Stimulated activated CD8-positive, alpha-beta memory T cell treated with anti-CD3 and anti-CD28 coated beads, Interleukin-2, amount 100 ng/mL, for 48 hours (primary cell): ENCODE results near the gene PRR5L.
"Not testable (repeated sequence)": the region's sequence is repeated elsewhere in the genome, so short reads cannot be mapped to it uniquely, and the experiment has no call there.

Source experiments
- DNase-seq, 2 donors: peaks; one replicate each; pipeline ENCODE4 v3.0.0-alpha.2; 2020; ENCODE audit warnings: low read depth in 2 of 2

The PRR5L gene

GRCh38 chr11:36280531-36280930 is 15.6 kb upstream of the PRR5L start:
- no peak for DNase-seq

- no peak for DNase-seq
Observed at GRCh38 chr11:36281850-36282249, 14.2 kb upstream of the PRR5L start.

DNA sequence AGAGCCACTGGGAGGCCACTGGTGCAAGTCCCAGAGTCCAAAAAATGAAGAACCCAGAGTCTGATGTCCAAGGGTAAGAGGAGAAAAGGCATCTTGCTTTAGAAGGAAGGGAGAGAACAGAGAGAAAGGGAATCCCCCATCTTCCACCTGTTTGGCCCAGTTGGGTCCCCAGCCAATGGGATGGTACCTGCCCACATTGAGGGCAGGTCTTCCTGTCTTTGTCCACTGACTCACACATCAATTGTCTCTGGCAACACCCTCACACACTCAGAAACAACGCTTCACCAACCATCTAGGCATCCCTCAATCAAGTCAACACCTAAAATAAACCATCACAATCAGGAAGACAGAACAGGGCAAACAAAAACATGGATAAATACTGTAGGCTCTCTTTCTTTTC is 13.2 kb upstream of the PRR5L start:
- DNase-seq, result no peak

DNA sequence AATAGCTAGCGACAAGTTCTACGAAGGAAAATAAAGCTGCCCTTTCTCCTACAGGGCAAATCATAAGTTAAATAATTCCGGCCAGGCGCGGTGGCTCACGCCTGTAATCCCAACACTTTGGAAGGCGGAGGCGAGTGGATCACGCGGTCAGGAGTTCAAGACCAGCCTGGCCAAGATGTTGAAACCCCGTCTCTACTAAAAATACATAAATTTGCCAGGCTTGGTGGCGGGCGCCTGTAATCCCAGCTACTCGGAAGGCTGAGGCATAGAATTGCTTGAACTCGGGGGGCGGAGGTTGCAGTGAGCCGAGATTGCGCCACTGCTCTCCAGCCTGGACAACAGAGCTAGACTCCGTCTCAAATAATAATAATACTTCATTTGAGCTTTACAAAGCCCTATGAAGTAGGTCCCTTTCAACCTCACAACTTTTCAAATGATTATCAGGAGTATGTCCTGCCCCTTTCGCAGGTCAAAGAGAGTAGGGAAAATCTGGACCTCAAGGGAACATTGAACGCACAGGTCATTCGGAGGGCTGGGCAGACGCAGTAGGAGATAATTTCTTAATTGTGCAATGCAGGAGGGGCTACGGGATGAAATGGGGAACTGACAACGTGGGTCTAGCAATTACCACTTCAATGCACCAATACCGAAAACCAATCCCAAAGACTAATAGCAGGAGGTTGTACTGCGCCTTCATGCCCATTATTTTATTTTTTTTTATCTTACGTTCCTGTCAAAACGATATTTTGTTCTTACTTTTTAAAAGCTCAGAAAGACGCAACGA is 7.5 kb upstream of the PRR5L start:
- no peak for DNase-seq

DNA sequence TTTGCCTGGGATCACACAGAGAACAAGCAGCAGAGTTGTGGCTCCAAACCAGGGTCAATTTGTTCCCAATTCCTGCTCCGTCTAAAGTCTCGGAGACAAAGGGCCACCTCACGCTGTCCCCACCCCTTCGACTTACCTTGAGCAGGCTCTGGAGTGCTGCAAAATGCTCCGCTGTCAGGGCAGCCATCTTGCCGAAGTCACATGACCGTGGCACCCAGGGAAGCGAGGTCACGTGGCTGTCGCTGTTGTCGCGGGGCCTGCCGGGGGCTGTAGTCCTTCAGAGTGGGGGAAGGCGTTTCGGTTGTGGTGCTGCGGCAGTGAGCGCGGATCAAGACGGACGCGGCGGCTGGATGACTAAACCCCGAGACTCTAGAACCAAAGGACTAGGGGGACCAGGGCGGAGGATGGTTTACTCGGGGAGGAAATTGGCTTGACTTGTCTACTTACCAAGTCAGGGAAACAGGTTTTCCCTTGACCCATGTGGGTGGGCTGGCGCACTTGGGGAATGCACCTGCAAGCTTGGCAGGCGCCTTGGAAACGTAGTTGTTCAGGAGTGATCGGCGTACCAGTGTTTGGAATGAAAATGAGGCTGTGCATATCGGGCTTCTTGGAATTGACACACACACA is 6.7 kb upstream of the PRR5L start, which contains the start of gene COMMD9:
Gene COMMD9 (minus strand): TSS at position 199 of the 627 bp plus-strand sequence. CDS start 12 bp downstream, at position 187.
- peak; percentile 89 to 93 for DNase-seq

GRCh38 chr11:36292311-36292722 is 3.8 kb upstream of the PRR5L start:
- no peak for DNase-seq

DNA sequence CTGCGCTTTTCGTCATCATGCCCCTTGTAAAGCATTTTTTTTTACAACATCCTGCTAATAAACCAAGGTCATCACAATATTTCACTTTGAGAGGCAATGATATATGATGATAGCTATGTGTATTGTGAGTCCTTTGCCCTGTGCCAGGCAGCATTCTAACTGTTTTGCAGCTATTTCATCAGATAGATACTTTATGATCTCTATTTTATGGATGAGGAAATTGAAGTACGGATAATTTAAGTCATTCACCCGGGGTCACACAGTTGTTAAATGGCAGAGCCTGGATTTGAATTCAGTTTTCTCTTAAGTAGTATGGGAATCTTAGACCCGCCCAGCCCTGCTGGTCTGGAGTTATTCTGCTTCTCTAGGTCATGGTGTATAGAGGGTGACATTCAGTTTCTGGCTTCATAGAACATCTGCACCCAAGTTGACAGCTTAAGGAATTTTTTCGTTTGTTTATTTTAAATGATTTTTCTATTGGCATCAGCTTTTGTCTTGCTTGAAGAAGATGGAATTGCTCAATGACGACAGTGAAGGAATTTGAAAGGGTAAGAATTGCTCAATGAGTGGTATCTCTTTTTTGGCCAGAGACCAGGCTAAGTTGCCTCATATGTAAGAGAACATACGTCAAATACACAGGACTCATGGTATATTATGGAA is 926 bp downstream of the PRR5L start:
- no peak for DNase-seq

- no peak for DNase-seq
Observed at GRCh38 chr11:36300650-36301049, 4.6 kb downstream of the PRR5L start.

- DNase-seq, result no peak
Observed at GRCh38 chr11:36304351-36304750, 8.3 kb downstream of the PRR5L start.

- no peak for DNase-seq
Observed at GRCh38 chr11:36305047-36305446, 9.0 kb downstream of the PRR5L start.

DNA sequence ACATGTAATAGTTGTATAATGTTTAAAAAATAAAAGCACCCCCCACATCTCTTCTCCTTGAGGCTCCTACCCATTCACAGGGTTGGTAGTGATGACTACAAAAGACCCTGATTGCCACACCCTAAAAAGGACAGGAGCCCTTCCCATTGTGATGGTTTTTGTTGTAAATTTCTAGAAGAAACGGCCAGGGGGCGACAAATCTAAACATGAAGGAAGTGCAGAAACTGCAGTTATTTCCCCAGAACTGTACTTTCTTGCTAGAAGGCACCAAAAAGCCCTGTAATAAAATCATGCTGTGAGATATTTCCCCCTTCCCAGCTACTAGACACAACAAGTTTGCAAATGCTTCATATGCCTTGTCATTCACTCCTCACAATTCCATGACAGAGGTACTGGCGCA is 10.8 kb downstream of the PRR5L start:
- DNase-seq, result no peak

- no peak for DNase-seq
Observed at GRCh38 chr11:36308577-36308976, 12.5 kb downstream of the PRR5L start.

- no peak for DNase-seq
Observed at GRCh38 chr11:36309779-36310178, 13.7 kb downstream of the PRR5L start.

- no peak for DNase-seq
Observed at GRCh38 chr11:36311926-36312595, 16.0 kb downstream of the PRR5L start.

DNA sequence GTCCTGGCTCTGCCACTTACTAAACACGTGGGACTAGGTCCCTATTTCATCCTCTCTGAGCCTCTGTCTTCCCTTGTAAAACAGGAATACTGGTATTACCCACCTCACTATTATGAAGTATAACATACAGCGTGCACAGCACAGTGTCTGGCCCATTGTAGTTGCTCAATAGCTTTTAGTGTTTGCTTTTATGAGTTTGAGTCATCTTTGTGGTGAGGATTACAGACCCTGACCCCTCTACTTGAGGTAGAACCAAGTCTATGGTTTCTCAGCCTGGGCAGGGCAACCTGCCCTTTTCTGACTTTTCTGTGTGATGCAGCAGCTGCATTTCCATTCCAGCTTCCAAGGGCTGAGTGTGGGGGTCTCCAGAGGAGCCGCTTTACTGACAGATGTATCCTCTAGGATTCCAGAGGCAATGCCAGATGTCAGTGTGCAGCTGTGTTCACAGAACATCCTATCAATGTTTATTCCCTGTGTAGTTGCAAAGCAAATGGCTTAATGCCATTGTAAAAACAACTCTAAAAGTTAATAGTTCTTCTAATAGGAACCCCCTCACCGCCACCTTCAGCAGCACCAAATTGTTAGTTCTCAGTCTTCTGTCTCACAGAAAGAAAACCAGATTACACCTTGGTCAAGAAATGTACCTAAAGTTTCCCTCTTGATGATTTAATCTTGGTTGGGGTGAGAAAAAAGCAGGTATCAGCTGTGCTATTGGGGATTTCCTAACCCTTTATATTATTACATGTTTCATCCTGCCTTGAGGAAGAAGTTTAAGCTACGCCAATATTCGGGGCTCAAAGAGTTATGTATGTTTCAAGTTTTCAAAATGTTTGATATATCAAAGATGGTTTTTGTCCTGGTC is 16.8 kb downstream of the PRR5L start:
- DNase-seq, result no peak

GRCh38 chr11:36313750-36314433 is 17.8 kb downstream of the PRR5L start:
- no peak for DNase-seq

DNA sequence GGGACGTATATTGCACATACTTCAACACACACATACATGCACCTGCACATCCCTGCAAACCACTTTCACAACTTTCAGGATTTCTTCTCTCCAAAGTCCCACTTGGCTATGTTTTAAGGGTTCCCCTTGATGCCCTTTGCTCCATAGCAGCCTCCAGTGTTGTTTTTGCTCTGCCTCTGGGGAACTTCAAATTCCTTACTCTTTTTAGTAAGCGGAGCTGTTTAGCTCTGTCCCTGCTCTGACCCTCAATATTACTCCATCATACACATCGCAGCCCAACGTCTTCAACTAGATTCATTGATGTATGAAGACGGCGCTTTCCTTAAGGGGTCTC is 18.3 kb downstream of the PRR5L start:
- DNase-seq, result no peak

DNA sequence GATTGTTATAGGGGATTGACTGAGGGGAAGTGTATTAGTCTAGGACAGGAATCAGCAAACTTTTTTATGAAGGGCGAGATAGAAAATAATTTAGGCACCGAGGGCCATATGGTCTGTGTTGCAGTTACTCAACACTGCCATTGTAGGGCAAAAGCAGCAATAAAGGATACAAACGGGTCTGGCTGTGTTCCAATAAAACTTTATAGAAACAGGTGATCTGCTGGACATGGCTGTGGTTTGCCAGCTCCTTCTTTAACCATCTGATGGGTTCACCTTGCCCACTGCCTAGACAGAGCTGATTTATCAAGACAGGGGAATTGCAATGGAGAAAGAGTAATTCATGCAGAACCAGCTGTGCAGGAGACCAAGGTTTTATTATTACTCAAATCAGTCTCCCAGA is 20.0 kb downstream of the PRR5L start:
- DNase-seq, result no peak

DNA sequence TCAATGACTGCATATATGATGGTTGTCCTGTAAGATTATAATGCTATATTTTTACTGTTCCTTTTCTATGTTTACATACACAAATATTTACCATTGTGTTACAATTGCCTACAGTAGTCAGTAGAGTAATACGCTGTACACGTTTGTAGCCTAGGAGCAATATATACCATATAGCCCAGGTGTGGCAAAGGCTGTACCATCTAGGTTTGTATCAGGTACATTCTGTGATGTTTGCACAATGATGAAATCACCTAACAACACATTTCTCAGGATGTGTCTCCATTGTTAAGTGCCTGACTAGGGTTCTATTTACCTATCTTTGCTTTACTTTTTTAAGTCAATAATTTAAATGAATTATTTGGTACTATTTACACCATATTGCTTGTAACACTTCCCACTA is 21.9 kb downstream of the PRR5L start:
- no peak for DNase-seq

DNA sequence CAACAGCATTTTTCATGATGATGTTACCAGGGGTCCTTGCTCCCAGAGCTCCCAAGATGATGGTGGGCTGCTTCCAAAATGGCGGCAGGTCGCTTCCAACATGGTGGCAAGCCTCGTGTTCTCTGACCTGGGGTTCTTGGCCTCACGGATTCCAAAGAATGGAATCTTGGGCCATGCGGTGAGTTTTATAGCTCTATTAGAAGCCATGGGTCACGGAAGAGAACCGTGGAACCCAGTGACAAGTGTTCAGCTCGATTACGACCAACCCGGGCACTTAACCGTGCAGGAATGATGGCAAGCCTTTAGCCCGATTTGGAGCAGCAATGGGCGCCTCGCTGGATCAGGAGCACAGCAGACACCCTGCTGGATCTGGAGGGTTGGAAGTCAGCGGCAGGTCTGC is 28.9 kb downstream of the PRR5L start:
- DNase-seq, result not testable (repeated sequence)

DNA sequence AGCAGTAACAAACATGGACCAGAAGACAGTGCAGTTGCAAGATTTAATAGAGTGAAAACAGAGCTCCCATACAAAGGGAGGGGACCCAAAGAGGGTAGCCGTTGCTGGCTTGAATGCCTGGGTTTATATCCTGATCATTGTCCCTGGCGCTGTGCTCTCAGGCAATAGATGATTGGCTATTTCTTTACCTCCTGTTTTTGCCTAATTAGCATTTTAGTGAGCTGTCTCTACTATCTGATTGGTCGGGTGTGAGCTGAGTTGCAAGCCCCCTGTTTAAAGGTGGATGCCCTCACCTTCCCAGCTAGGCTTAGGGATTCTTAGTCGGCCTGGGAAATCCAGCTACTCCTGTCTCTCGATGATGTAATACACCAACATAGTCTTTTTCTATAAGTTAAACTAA is 29.3 kb downstream of the PRR5L start:
- not testable (repeated sequence) for DNase-seq
